Body of pancreas (tissue), 4 donors: ENCODE measurements around the gene KRTAP5-11. TPM values are rescaled to one million over a fixed set of nuclear protein-coding genes. Genes with fewer than 3 reads are reported as not detected.

Experiments used
- ATAC-seq: fragments of 150-250 bp; one replicate; pipeline ENCODE4 v1.9.1; 2016
- DNase-seq, 4 donors: peaks; one replicate each; pipeline ENCODE4 v3.0.0-alpha.2; 2019
- H3K27ac ChIP-seq, 4 donors: fragments of 200-600 bp; sonication (generic); 1 replicate in 3 of 4; 2 replicates in 1 of 4; pipeline versions ENCODE4 v1.5.1 to v1.6.1; 2016 to 2019; ENCODE audit warnings: mild to moderate bottlenecking in 1 of 4, mixed read lengths in 1 of 4, moderate library complexity in 1 of 4
- H3K27me3 ChIP-seq, 2 donors: fragments of 200-600 bp; sonication (generic); one replicate each; pipeline ENCODE4 v1.6.0; 2016; ENCODE audit warnings: mild to moderate bottlenecking in 1 of 2
- H3K36me3 ChIP-seq, 2 donors: fragments of 200-600 bp; sonication (generic); replicated peaks in 1 of 2; 2 replicates each; pipeline ENCODE4 v1.5.1; 2016; ENCODE audit warnings: low read depth in 2 of 2; ENCODE audit not compliant: insufficient read depth in 1 of 2
- H3K4me1 ChIP-seq: fragments of 200-600 bp; sonication (generic); one replicate; pipeline ENCODE4 v1.6.0; 2016
- H3K4me3 ChIP-seq, 2 donors: fragments of 200-600 bp; sonication (generic); 1 replicate in 1 of 2; 2 replicates in 1 of 2; pipeline ENCODE4 v1.5.1; 2016 to 2019
- H3K9me3 ChIP-seq, 3 donors: fragments of 200-600 bp; sonication (generic); 1 replicate in 2 of 3; 2 replicates in 1 of 3; pipeline ENCODE4 v1.5.1; 2016
- POLR2A ChIP-seq, 3 donors: fragments of 450-650 bp; IDR thresholded peaks; one replicate each; pipeline ENCODE4 v1.6.1; 2016; ENCODE audit warnings: antibody characterized with exemption in 3 of 3, mild to moderate bottlenecking in 2 of 3
- WGBS, 2 donors: methylation state at CpG; one replicate each; pipeline ENCODE4 v1.1.5; 2017; 5-methylcytosine and 5-hydroxymethylcytosine counted together
- intact Hi-C: fragments of 100-400 bp; cut with DNase I; formaldehyde crosslinking; loops from one replicate; pipeline ENCODE4 v1.15.1; 2023
- small RNA-seq: library from RNA; depleted of rRNA; stranded (forward); fragments of <200 nt; gene quantifications from one replicate; pipeline ENCODE3, GENCODE V24; 2016
- total RNA-seq, 2 donors: library from RNA; depleted of rRNA; stranded (reverse); fragments of >200 nt; gene quantifications; one replicate each; pipeline ENCODE4 v1.1.0, GENCODE V29; 2016
- TF ChIP-seq, protein P1 (sequence below), 7 experiments: fragments of 450-650 bp in 4 of 7; fragments of 200-600 bp in 3 of 7; sonication (generic) in 3 of 7; IDR thresholded peaks; one replicate each; pipeline ENCODE4 v1.5.1; 2016 to 2019; ENCODE audit warnings: antibody characterized with exemption in 7 of 7

The KRTAP5-11 gene
- total RNA-seq, 2 donors from 2014 or later: not detected

- DNase-seq (no peak), ATAC-seq (no peak)
- H3K36me3 ChIP-seq: no peaks in the 10 kb centered on the region
- WGBS, 2 donors: 75 to 80% methylated on average over 10 of the region's 10 CpGs
- intact Hi-C loops: no loop called here
- H3K4me3 ChIP-seq: no peak overlapping the region
- no peak overlapping the region for H3K27ac ChIP-seq
- no peaks in the 10 kb centered on the region for H3K27me3 ChIP-seq
- TF ChIP-seq, protein P1, sequence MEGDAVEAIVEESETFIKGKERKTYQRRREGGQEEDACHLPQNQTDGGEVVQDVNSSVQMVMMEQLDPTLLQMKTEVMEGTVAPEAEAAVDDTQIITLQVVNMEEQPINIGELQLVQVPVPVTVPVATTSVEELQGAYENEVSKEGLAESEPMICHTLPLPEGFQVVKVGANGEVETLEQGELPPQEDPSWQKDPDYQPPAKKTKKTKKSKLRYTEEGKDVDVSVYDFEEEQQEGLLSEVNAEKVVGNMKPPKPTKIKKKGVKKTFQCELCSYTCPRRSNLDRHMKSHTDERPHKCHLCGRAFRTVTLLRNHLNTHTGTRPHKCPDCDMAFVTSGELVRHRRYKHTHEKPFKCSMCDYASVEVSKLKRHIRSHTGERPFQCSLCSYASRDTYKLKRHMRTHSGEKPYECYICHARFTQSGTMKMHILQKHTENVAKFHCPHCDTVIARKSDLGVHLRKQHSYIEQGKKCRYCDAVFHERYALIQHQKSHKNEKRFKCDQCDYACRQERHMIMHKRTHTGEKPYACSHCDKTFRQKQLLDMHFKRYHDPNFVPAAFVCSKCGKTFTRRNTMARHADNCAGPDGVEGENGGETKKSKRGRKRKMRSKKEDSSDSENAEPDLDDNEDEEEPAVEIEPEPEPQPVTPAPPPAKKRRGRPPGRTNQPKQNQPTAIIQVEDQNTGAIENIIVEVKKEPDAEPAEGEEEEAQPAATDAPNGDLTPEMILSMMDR (IDR thresholded peaks at IDR 0.05): no peak
- TF ChIP-seq POLR2A (IDR thresholded peaks at IDR 0.05): no peak
- peaks cover 9% of the 10 kb centered on the region for H3K4me1 ChIP-seq
- no peaks in the 10 kb centered on the region for H3K9me3 ChIP-seq
Observed at GRCh38 chr11:71532036-71532610, 50.6 kb downstream of the KRTAP5-11 start.

Small RNA genes lying within 50 kb of the gene (small RNA-seq; reads per million reads assigned to genes)
- not detected for gene AP000867.1
- not detected for gene KRTAP5-14P

Other genes with a start within 250 kb of the KRTAP5-11 start
- 10 to 100 TPM; 15.8 to 16.2 TPM for gene DHCR7, start 134.5 kb downstream of the KRTAP5-11 start, total RNA-seq
- gene NADSYN1, start 129.7 kb downstream of the KRTAP5-11 start, total RNA-seq: 10 to 100 TPM; 45.7 to 71.2 TPM
- not detected for gene KRTAP5-7, start 55.6 kb downstream of the KRTAP5-11 start, total RNA-seq
- not detected for gene KRTAP5-8, start 44.9 kb downstream of the KRTAP5-11 start, total RNA-seq
- 1 to 10 TPM in 1 of 2 donors, not detected in 1; 3.0 TPM for gene KRTAP5-9, start 34.5 kb downstream of the KRTAP5-11 start, total RNA-seq
- not detected for gene KRTAP5-10, start 17.3 kb downstream of the KRTAP5-11 start, total RNA-seq